OCI-M2 (cell line): ENCODE results near the gene PSPH.
"Not testable (repeated sequence)": the region's sequence is repeated elsewhere in the genome, so short reads cannot be mapped to it uniquely, and the experiment has no call there.

Experiments used
- DNase-seq: peaks from one replicate; lab custom pipeline; 2025; ENCODE audit not compliant: unreplicated experiment; lab: John Stamatoyannopoulos, UW

Gene PSPH

GRCh38 chr7:56063500-56063881 is 12.2 kb upstream of the PSPH start:
- DNase-seq, result peak; percentile 30

GRCh38 chr7:56062382-56062781 is 11.1 kb upstream of the PSPH start:
- DNase-seq, result no peak

- DNase-seq, result no peak
Observed at GRCh38 chr7:56053993-56054392, 2.7 kb upstream of the PSPH start.

GRCh38 chr7:56053379-56053778 is 2.1 kb upstream of the PSPH start:
- DNase-seq, result no peak

GRCh38 chr7:56051053-56051338 is 248 bp downstream of the PSPH start:
- DNase-seq, result no peak

DNA sequence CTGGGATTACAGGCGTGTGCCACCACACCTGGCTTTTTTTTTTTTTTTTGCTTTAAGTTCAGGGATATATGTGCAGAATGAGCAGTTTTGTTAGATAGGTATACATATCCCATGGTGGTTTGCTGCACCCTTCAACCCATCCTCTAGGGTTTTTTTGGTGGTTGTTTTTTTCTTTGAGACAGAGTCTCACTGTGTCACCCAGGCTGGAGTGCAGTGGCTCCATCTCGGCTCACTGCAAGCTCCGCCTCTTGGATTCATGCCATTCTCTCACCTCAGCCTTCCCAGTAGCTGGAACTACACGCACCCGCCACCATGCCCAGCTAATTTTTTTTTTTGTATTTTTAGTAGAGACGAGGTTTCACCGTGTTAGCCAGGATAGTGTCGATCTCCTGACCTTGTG is 2.5 kb downstream of the PSPH start:
- DNase-seq, result not testable (repeated sequence)

DNA sequence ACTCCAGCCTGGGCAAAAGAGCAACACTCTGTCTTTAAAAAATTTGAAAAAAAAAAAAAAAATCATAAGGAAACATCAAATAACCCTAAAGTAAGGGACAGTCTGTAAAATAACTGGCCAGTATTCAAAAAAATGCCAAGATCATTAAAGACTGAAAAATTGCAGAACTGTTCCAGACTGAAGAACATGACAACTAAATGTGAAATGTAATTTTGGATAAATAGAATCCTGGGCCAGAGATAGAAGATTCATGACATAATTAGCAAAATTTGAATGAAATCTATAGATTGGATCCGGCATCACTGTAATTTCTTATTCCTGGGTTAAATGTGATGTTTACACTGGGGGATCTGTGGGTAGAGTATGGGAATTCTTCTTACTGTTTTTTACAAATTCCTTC is 3.0 kb downstream of the PSPH start:
- DNase-seq, result no peak

GRCh38 chr7:56047446-56048116 is 3.7 kb downstream of the PSPH start:
- DNase-seq, result not testable (repeated sequence)

DNA sequence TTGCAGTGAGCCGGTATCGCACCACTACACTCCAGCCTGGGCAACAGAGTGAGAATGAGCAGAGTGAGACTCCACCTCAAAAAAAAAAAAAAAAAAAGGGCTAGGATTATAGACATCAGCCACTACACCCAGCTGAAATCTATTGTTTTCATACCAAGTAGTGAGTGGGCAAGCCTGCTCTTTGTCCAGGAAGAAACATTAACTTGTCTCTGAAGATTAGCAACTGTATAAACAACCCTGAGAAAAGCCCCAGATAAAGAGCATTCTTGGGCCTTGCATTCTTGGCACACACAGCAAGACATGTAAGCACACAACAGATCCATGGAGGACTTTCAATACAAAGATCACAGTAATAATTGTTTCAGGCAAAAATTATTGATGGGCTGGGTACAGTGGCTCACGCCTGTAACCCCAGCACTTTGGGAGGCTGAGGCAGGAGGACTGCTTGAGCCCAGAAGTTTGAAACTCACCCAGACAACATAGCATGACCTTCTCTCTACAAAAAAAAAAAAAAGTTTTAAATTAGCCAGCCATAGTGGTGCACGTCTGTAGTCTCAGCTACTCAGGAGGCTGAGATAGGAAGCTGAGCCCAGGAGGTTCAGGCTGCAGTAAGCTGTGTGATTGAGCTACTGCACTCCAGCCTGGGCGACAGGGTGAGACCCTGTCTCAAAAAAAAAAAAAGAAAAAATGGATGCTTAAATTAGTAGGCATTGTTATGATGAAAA is 4.4 kb downstream of the PSPH start:
- DNase-seq, result peak; percentile 35

DNA sequence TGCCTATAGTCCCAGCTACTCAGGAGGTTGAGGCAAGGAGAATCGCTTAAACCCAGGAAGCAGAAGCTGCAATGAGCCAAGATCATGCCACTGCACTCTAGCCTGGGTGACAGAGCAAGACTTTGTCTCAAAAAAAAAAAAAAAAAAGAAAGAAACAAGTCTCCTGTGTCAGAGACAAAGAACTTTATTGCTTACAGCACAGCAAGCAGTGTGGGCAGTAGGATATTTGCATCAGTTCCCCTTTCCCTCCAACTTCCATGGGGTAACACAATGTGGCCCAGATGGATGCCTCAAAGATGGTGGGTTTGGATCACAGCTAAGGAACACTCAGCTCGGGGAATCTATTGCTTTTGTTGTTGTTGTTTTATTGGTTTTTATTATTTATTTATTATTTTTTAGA is 5.5 kb downstream of the PSPH start:
- DNase-seq, result not testable (repeated sequence)

DNA sequence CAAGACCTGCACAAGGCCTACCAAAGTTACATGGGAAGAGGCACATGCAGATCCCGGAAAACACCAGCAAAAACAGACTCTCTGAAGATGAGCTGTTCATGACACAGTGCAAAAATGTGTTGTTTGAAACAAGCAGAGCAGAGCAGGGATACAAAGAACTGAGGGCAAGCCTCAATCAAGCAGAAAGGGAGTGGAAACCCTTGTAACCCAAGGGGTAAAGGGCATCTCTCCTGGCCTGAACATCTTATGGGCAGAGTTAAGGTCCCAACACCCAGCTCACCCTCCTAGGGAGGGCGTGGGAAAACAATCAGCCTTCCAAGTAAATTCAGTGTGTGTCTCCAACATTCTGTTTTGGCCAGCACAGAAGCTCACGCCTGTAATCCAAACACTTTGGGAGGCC is 10.5 kb downstream of the PSPH start:
- no peak for DNase-seq

DNA sequence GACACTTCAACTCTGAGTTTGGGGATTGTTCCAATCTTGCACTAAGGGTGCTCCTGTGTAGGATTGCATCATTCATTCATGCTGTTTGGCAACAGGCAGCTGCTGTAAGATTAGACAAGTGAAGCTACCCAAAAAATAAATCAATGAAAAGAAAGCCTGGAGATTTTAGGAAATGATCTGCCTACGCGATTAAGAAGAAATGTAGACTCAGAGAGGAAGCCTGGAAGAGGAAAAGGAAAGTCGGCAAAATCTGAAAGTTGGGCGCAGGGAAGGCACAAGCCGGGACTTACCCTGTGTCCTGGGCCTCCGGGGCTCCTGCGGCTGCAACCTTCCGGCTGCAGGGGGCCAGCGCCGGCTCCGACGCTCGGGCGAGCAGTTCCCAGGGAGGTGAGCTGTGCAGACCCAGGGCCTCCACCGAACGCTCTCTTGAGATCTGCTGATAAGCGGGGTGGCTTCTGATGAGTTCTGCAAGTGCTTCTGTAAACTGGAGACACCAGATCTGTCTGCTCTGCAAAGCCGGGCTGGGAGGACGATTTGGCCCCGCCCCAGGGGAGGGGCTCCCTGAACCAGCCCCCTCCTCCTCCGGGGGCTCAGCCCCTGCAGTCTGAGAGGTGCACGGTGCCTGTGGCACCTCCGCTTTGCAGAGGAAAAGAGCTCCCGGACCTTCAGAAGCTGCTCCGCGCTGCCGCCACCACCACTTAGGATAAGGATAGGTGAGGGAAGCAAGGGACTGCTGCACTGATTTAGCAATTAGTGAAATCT is 17.4 kb downstream of the PSPH start:
- peak; percentile 1 for DNase-seq

DNA sequence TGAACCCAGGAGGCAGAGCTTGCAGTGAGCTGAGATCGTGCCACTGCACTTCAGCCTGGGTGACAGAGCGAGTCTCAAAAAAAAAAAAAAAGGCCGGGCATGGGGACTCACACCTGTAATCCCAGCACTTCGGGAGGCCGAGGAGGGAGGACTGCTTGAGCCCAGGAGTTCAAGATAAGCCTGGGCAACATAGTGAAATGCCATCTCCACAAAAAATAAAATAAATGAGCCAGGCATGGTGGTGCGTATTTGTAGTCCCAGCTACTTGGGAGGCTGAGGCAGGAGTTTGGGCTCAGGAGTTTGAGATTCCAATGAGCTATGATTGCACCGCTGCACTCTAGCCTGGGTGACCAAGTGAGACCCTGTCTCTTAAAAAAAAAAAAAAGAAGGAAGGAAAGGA is 18.7 kb downstream of the PSPH start:
- not testable (repeated sequence) for DNase-seq

- not testable (repeated sequence) for DNase-seq
Observed at GRCh38 chr7:56031556-56031955, 19.7 kb downstream of the PSPH start.

DNA sequence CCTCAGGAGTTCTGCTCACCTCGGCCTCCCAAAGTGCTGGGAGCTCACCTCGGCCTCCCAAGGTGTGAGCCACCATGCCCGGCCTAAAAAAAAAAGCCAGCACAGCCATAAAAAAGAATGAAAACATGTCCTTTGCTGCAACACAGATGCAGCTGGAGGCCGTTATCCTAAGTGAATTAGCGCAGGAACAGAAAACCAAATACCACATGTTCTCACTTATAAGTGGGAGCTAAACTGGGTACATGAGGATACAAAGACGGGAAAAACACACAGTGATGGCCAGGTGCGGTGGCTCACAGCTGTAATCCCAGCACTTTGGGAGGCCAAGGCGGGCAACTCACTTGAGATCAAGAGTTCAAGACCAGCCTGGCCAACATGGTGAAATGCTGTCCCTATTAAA is 20.9 kb downstream of the PSPH start:
- no peak for DNase-seq

DNA sequence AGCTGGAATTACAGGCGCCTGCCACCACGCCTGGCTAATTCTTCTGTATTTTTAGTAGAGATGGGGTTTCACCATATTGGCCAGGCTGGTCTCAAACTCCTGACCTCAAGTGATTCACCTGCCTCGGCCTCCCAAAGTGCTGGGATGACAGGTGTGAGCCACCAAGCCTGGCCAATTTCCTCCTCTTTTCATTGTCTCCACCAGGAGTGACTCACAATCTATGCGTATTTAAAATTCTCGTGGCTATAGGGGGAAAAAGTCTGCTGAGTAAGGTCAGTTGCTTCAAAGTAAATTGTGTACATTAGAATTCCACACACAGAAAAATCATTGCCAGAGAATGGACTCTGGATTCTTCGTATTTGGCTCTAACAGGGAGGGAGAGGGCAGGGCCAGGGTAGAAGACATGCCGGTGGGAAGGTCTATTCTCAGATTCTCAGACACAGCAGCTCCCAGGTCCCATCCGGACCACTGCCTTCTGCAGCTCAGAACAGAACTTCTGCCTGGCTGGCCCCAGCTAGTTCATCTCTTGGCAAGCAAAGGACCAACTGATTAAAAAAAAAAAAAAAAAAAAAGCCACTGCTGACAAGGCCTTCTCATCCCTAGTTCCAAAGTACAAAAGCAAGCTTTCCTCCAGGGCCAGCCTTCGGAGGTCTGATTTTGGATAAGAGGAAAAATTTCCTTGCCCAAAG is 22.2 kb downstream of the PSPH start:
- no peak for DNase-seq

GRCh38 chr7:56026538-56026937 is 24.7 kb downstream of the PSPH start:
- DNase-seq, result no peak

DNA sequence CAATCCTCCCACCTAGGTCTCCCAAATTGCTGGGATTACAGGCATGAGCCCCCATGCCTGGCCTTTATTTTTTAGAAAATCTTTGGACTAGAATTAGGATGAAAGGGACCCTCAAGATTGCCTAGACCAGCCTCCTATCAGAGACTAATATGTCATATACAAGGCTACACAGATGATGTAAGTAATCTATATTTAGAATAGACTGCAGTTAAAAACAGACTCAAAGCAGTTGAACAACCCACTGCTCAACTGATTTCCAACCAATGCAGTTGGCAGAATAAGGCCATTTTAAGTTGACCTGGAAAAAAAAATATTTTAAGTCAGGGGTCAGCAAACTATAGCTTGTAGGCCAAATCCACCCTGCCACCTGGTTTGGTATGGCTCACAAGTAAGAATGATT is 27.7 kb downstream of the PSPH start:
- no peak for DNase-seq

DNA sequence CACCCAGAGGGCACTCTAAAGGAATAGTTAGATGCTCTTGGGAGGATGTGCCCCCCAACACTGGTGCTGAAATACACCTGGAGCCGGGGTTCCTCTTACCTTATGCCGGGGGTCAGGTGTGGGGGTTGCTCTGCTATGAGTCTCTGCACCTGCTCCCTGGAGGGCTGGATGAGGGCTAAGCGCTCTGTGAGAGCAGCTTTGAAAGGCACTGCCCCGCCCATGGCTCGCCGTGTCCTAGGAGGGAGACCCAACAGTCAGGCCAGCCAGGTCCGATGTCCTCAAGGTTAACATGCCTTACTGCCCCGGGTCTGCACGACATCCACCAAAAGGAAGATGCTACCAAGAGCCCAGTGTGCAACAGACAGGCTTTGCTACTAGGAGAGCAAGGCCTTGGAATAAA is 31.7 kb downstream of the PSPH start:
- DNase-seq, result no peak

DNA sequence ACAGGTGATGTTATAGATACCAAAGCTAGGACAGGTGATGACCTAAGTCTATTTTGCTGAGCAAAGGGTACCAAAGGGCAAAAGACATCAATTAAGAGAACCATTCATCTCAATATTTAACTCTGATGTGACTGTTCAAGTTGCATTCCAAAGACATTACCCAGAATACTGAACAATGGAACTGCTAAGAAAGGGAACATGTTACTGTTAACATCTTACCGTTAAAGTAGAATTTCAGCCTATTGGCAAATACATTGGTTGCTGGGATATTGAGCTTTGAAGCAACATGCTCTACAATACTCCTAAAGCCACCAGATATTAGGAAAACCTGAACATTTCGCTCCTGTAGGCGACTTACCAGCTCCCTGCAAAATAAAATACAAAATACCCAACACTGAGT is 34.2 kb downstream of the PSPH start:
- not testable (repeated sequence) for DNase-seq

DNA sequence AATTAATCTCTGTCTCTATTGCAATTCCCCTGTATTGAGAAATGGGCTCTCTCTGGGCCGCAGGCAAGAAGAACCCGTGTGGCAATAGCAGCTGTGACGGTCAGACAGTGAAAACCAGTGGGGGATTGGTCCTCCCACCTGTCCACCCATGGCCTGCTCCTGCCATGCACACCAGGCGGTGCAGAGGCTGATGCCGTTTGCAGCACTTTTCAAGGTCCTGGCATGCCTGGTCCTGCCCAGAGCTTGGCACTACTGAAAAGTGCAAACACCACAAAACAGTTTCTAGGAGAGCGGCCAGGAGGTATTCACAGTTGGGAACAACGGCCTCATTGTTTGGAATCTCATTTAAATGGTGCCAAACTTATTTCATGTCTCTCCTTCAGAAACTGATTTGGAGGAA is 41.5 kb downstream of the PSPH start:
- DNase-seq, result no peak

- no peak for DNase-seq
Observed at GRCh38 chr7:56007891-56008290, 43.4 kb downstream of the PSPH start.
